GM13977 (cell line): ENCODE data around the gene ARHGEF1.

Source experiments
- DNase-seq: peaks from one replicate; pipeline ENCODE4 v3.0.0; 2012; ENCODE audit warnings: low spot score
- in situ Hi-C: fragments of 300-500 bp; cut with MboI; formaldehyde crosslinking; loops from one replicate; pipeline ENCODE4 v1.12.0; 2022; ENCODE audit warnings: low sequenced_read_pairs, low pct_unique_long_range_greater_than_20kb, mixed read lengths, inconsistent platforms; ENCODE audit not compliant: unreplicated experiment
- TF ChIP-seq, protein P1 (sequence below): IDR thresholded peaks from 2 replicates; pipeline ENCODE4 v1.5.1; 2012; ENCODE audit warnings: mild to moderate bottlenecking, control low read depth; ENCODE audit not compliant: insufficient read depth; ENCODE audit errors: extremely low read depth, missing control alignments

The ARHGEF1 gene

GRCh38 chr19:41862445-41862986 is 20.5 kb upstream of the ARHGEF1 start:
- TF ChIP-seq, protein P1, sequence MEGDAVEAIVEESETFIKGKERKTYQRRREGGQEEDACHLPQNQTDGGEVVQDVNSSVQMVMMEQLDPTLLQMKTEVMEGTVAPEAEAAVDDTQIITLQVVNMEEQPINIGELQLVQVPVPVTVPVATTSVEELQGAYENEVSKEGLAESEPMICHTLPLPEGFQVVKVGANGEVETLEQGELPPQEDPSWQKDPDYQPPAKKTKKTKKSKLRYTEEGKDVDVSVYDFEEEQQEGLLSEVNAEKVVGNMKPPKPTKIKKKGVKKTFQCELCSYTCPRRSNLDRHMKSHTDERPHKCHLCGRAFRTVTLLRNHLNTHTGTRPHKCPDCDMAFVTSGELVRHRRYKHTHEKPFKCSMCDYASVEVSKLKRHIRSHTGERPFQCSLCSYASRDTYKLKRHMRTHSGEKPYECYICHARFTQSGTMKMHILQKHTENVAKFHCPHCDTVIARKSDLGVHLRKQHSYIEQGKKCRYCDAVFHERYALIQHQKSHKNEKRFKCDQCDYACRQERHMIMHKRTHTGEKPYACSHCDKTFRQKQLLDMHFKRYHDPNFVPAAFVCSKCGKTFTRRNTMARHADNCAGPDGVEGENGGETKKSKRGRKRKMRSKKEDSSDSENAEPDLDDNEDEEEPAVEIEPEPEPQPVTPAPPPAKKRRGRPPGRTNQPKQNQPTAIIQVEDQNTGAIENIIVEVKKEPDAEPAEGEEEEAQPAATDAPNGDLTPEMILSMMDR = no peak
- no peak for DNase-seq
- in situ Hi-C loops = no loop called here

- TF ChIP-seq, protein P1 = no peak
- DNase-seq = no peak
- in situ Hi-C loops = no loop called here
These were observed 19.6 kb upstream of the ARHGEF1 start for GRCh38 chr19:41863209-41863931.

GRCh38 chr19:41864374-41864773 is 18.6 kb upstream of the ARHGEF1 start:
- TF ChIP-seq, protein P1 = no peak
- DNase-seq = no peak
- in situ Hi-C loops = no loop called here

DNA sequence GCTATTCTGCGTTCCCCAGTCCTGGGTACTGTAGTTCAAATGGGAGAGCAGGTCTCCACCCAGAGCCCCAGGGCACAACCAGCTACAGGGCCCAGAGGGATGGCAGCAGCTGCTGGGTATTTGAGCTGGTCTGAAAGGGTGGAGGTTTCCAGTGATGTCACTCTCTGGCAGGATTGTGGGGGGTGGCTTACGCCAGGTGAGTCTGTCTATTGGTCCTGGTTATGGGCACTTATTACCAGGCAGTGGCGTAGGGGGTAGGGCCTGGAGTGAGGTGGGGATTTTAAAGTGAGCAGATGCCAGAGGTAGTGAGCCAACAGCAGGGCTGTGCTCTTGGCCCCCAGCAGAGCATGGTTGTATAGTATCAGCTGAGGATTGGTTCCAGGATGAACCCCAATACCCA is 16.7 kb upstream of the ARHGEF1 start:
- DNase-seq = no peak
- TF ChIP-seq, protein P1 = no peak
- in situ Hi-C loops = no loop called here

GRCh38 chr19:41868120-41868988 is 14.6 kb upstream of the ARHGEF1 start:
- in situ Hi-C loops = no loop called here
- TF ChIP-seq, protein P1 = no peak
- no peak for DNase-seq

- in situ Hi-C loops = no loop called here
- no peak for DNase-seq
- TF ChIP-seq, protein P1 = no peak
These were observed 14.0 kb upstream of the ARHGEF1 start for GRCh38 chr19:41868989-41869300.
